PC-3 (cell line): Measurements from ENCODE around the gene GIPC2. TPM values are rescaled to one million over a fixed set of nuclear protein-coding genes. Genes with fewer than 3 reads are reported as not detected.

Source experiments
- ATAC-seq: fragments of 200-7000 bp; cut with Tn5 transposase; 2 replicates; pipeline ENCODE4 v1.9.1; 2020; ENCODE audit warnings: mild to moderate bottlenecking, moderate library complexity
- BruUV-seq: library from RNA; stranded (reverse); fragments of 400-500 nt; replicated peaks from 2 replicates; lab custom pipeline; 2021; lab: Mats Ljungman, UMichigan
- CTCF ChIA-PET: fragments of 300-600 bp; sonication (Branson Sonifier 250); formaldehyde crosslinking; loops from one replicate; lab custom pipeline; 2022; ENCODE audit warnings: antibody characterized with exemption; lab: Charles Lee
- POLR2A ChIA-PET: fragments of 300-600 bp; sonication (Branson Sonifier 250); formaldehyde crosslinking; loops from one replicate; lab custom pipeline; 2022; ENCODE audit warnings: antibody characterized with exemption; ENCODE audit not compliant: unreplicated experiment; lab: Charles Lee
- DNase-seq: peaks from one replicate; pipeline ENCODE4 v3.0.0-alpha.2; 2015
- H2AFZ ChIP-seq: fragments of 300-600 bp; sonication (generic); 2 replicates; pipeline ENCODE4 v1.6.0; 2016; ENCODE audit warnings: antibody characterized with exemption, low read length
- H3F3A ChIP-seq: fragments of 300-600 bp; sonication (generic); one replicate; pipeline ENCODE4 v1.6.0; 2017; ENCODE audit warnings: antibody characterized with exemption, low read length, control low read depth, mild to moderate bottlenecking; ENCODE audit not compliant: unreplicated experiment
- H3K27ac ChIP-seq: fragments of 300-600 bp; sonication (generic); 2 replicates; pipeline ENCODE4 v1.5.1; 2016; ENCODE audit warnings: mild to moderate bottlenecking, low read length
- H3K27me3 ChIP-seq: fragments of 300-600 bp; sonication (generic); 2 replicates; pipeline ENCODE4 v1.6.1; 2016; ENCODE audit warnings: low read length, mixed read lengths
- H3K36me3 ChIP-seq: fragments of 300-600 bp; sonication (generic); 2 replicates; pipeline ENCODE4 v1.6.1; 2016; ENCODE audit warnings: low read depth, mixed run types, low read length, mixed read lengths
- H3K4me1 ChIP-seq: fragments of 300-600 bp; sonication (generic); 2 replicates; pipeline ENCODE4 v1.5.1; 2016; ENCODE audit warnings: low read length; ENCODE audit not compliant: insufficient read depth
- H3K4me2 ChIP-seq: fragments of 300-600 bp; sonication (generic); 2 replicates; pipeline ENCODE4 v1.6.0; 2016; ENCODE audit warnings: low read length
- H3K4me3 ChIP-seq: fragments of 300-600 bp; sonication (generic); 2 replicates; pipeline ENCODE4 v1.5.1; 2016; ENCODE audit warnings: mild to moderate bottlenecking, low read length, mixed read lengths
- H3K79me2 ChIP-seq: fragments of 300-600 bp; sonication (generic); 2 replicates; pipeline ENCODE4 v1.6.1; 2017; ENCODE audit warnings: low read length, mixed read lengths
- H3K9ac ChIP-seq: fragments of 300-600 bp; sonication (generic); 2 replicates; pipeline ENCODE4 v1.6.0; 2016; ENCODE audit warnings: mild to moderate bottlenecking, low read length
- H3K9me2 ChIP-seq: fragments of 300-600 bp; sonication (generic); replicated peaks from 2 replicates; pipeline ENCODE4 v1.6.1; 2016; ENCODE audit warnings: mixed run types, low read length, mixed read lengths
- H3K9me3 ChIP-seq: fragments of 300-600 bp; sonication (generic); 2 replicates; pipeline ENCODE4 v1.6.1; 2016; ENCODE audit warnings: low read length, mixed read lengths
- H4K20me1 ChIP-seq: fragments of 300-600 bp; sonication (generic); 2 replicates; pipeline ENCODE4 v1.6.1; 2016; ENCODE audit warnings: low read length, mixed read lengths
- CTCF ChIP-seq: fragments of 300-600 bp; sonication (generic); conservative IDR thresholded peaks from 2 replicates; pipeline ENCODE4 v1.5.1; 2017; ENCODE audit warnings: antibody characterized with exemption, low read depth, mild to moderate bottlenecking, low read length
- EZH2 ChIP-seq: fragments of 300-600 bp; sonication (generic); IDR thresholded peaks from one replicate; pipeline ENCODE4 v1.6.1; 2017; ENCODE audit warnings: antibody characterized with exemption, mild to moderate bottlenecking, low read length; ENCODE audit not compliant: unreplicated experiment
- EZH2phosphoT487 ChIP-seq: fragments of 300-600 bp; sonication (generic); IDR thresholded peaks from 2 replicates; pipeline ENCODE4 v1.6.1; 2018; ENCODE audit warnings: mild to moderate bottlenecking, antibody characterized with exemption, low read length, borderline replicate concordance
- intact Hi-C: fragments of 100-400 bp; cut with micrococcal nuclease; formaldehyde crosslinking; loops from 2 replicates; pipeline ENCODE4 v1.9.0; 2023
- total RNA-seq: library from RNA; depleted of rRNA; stranded (reverse); fragments of >200 nt; gene quantifications from 2 replicates; pipeline ENCODE4 v1.2.3, GENCODE V29; 2014

GIPC2 gene
- total RNA-seq, 1 experiment from 2014 or later = not detected

- no peaks in the 10 kb centered on the region for H3K27me3 ChIP-seq
- ChIA-PET POLR2A (no interaction called here), CTCF (no interaction called here)
- H4K20me1 ChIP-seq = no peaks in the 10 kb centered on the region
- no TSS peak for BruUV-seq
- H3K4me2 ChIP-seq = no peak overlapping the region
- H3K27ac ChIP-seq = no peak overlapping the region
- H3K79me2 ChIP-seq = no peaks in the 10 kb centered on the region
- no peak for ATAC-seq
- no peak overlapping the region for H3K9ac ChIP-seq
- H2AFZ ChIP-seq = no peak overlapping the region
- no peaks in the 10 kb centered on the region for H3K36me3 ChIP-seq
- H3K9me2 ChIP-seq = no peaks in the 10 kb centered on the region
- no peaks in the 10 kb centered on the region for H3K9me3 ChIP-seq
- TF ChIP-seq CTCF = no peak
- no peak for TF ChIP-seq EZH2phosphoT487
- no peak for TF ChIP-seq EZH2
- no peaks in the 10 kb centered on the region for H3F3A ChIP-seq
- H3K4me1 ChIP-seq = peaks cover 44% of the 10 kb centered on the region
- intact Hi-C loops = no loop called here
- peak; percentile 28 for DNase-seq
- no peak overlapping the region for H3K4me3 ChIP-seq
These were observed 29.9 kb downstream of the GIPC2 start for GRCh38 chr1:78075621-78076020.

GRCh38 chr1:78078358-78078757 is 32.6 kb downstream of the GIPC2 start:
- no peaks in the 10 kb centered on the region for H3F3A ChIP-seq
- no peaks in the 10 kb centered on the region for H3K79me2 ChIP-seq
- CTCF ChIA-PET = no interaction called here
- no peaks in the 10 kb centered on the region for H3K36me3 ChIP-seq
- H3K27me3 ChIP-seq = no peaks in the 10 kb centered on the region
- H3K4me3 ChIP-seq = no peak overlapping the region
- no peaks in the 10 kb centered on the region for H3K9me3 ChIP-seq
- H4K20me1 ChIP-seq = no peaks in the 10 kb centered on the region
- intact Hi-C loops = loop anchor here (2.0 kb wide), 1 partner anchor 102 kb away; no protein-coding TSS in a partner anchor
- peak; percentile 68 for DNase-seq
- TF ChIP-seq EZH2 (no peak), EZH2phosphoT487 (no peak), CTCF (no peak)
- no peaks in the 10 kb centered on the region for H3K9me2 ChIP-seq
- no peak overlapping the region for H3K27ac ChIP-seq
- peaks cover 30% of the 10 kb centered on the region for H3K4me1 ChIP-seq
- peak overlapping the region; percentile 53 for H3K4me2 ChIP-seq
- H3K9ac ChIP-seq = no peak overlapping the region
- H2AFZ ChIP-seq = 0 out of 2 replicates have a peak overlapping the region, but pooled peaks have one; percentile 10
- peak; percentile 89 for ATAC-seq
- POLR2A ChIA-PET = no interaction called here
- BruUV-seq = no TSS peak

- Histone ChIP-seq H3F3A (no peaks in the 10 kb centered on the region), H3K4me1 (peaks cover 30% of the 10 kb centered on the region), H4K20me1 (no peaks in the 10 kb centered on the region), H3K9ac (no peak overlapping the region), H3K27ac (no peak overlapping the region), H3K36me3 (no peaks in the 10 kb centered on the region), H3K27me3 (no peaks in the 10 kb centered on the region), H3K9me2 (no peaks in the 10 kb centered on the region), H3K4me2 (peak overlapping the region; percentile 53), H2AFZ (no peak overlapping the region), H3K9me3 (no peaks in the 10 kb centered on the region), H3K79me2 (no peaks in the 10 kb centered on the region), H3K4me3 (no peak overlapping the region)
- ChIA-PET POLR2A (no interaction called here), CTCF (no interaction called here)
- intact Hi-C loops = loop anchor here (2.0 kb wide), 1 partner anchor 103 kb away; no protein-coding TSS in a partner anchor
- ATAC-seq = peak; percentile 59
- peak; percentile 56 for DNase-seq
- no TSS peak for BruUV-seq
- TF ChIP-seq EZH2phosphoT487 (no peak), CTCF (no peak), EZH2 (no peak)
These were observed 33.8 kb downstream of the GIPC2 start for GRCh38 chr1:78079580-78079979.
